Fibroblast of skin of right quadriceps (primary cell): ENCODE data around the gene TMBIM6.
"Not testable (repeated sequence)": the region's sequence is repeated elsewhere in the genome, so short reads cannot be mapped to it uniquely, and the experiment has no call there.

ENCODE experiments used
- DNase-seq: peaks from one replicate; pipeline ENCODE4 v3.0.0-alpha.2; 2013

TMBIM6 gene, protein sequence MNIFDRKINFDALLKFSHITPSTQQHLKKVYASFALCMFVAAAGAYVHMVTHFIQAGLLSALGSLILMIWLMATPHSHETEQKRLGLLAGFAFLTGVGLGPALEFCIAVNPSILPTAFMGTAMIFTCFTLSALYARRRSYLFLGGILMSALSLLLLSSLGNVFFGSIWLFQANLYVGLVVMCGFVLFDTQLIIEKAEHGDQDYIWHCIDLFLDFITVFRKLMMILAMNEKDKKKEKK

DNA sequence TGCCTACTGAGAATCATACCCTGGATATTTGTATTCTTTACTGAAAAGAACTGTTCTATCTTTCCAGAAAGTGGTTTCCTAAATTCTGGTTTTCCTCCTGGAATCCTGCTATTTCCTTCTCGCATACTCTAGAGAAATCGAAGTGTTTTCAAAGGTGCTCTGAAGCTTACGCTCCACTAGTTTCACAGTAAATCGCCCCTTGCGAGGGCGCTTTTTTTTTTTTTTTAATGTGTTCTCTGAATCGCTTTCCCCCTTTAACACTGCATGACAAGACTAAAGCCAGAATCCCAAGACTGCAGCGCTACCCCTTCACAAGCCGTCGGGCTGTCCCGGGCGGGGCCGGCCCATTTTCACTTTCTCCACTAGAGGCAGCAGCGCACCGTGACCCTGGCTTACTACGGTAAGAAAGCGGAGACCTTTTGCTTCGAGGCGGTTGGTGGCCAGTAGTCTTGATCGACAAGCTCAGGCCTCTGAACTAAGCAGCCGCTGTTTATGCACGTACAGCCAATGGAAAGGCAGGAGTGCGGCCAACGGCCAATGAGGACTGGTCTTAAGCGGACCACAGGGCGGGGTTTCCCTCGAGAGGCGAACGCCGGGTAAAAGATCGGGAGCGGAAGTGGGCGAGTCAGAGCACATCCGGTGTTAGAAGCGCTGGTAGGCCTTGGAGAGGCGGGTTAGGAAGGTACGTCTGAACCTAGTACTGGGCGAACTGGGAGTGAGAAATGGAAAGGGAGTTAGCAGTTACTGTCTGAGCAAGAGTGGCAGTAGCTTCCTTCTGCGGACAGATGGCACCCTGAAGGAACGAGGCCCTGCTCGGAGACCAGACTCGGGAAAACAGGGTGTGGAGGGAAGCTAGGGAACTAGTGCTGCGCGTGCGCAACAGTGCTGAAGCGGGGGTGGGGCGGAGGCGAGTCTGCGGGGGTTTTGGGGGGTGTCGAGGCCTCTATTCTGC lies at the start of gene TMBIM6:
Gene TMBIM6 (plus strand): TSS at position 628 of the 952 bp plus-strand sequence. CDS start 10,937 bp downstream, outside the sequence.
- peak; percentile 100 for DNase-seq

DNA sequence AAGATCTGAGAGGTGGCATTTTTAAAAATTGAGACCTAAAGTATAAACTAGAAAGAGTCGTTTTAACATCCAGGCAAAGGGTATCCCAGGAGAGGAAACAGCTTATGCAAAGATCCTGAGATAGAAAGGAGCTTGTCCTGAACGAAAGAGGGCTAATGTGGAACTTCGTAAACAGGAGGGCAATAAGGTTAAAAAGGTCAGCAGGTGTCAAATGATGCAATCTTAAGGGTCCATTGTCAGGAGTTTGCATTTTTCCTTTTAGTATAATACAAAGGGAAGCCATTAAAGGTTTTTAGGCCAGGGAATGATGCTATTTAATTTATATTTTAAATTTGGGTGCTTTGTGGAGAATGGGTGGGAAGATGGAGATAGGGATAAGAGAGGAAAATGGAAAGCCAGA lies 48.5 kb upstream of the TMBIM6 start:
- no peak for DNase-seq

DNA sequence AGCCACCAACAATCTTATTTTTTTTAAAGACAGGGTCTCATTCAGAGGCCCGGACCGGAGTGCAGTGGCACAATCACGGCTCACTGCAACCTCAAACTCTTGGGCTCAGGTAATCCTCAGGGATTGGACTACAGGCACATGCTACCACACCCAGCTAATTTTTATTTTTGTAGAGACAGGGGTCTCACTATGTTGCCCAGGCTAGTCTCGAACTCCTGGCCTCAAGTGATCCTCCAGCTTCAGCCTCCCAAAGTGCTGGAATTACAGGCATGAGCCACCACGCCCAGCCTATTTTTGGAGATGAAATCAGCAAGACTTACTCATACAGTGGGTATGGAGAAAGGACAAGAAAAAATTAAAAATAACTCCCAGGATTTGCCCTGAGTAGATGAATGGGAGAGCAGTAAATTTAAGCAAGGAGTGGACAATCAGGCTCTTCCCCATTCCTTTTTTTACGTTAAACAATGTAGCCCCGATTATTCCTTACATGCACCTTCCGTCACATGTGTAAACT lies 47.4 kb upstream of the TMBIM6 start:
- DNase-seq: peak; percentile 40

DNA sequence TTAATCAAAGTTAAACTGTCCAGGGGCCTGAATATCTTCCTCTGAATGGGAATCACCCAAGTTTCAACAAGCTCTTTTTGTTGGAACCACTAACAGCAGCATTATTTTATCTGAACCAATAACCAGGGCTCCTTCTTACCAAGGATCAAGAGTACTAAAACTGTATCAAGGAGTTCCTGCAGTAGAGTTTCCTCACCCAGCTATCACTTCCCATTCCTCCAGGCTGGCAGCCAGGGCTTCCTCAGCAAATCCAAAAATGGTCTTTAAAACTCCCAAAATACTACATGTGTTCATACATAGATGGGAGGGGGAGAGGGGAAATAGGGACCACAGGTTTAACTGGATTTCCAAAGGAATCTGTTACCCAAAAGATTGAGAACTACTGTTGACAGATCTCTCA lies 44.6 kb upstream of the TMBIM6 start:
- no peak for DNase-seq

DNA sequence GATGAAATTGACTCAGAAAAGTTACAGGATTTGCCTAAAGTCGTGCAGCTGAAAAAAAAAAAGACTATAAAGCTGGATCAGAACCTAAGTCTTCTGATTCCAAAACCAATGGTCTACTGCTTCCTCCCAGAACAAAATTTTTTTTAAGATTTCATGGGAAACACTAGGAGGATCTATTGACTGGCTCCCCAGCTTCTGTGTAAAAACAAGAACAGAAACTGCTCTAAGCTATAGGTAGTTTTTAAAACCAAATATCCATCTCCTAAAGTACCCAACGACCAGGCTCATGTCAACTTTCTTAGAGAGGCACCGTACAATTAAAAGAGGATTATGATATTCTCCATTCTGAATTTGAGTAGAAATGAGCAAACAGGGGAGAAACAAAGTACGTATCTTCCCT lies 43.5 kb upstream of the TMBIM6 start:
- no peak for DNase-seq

DNA sequence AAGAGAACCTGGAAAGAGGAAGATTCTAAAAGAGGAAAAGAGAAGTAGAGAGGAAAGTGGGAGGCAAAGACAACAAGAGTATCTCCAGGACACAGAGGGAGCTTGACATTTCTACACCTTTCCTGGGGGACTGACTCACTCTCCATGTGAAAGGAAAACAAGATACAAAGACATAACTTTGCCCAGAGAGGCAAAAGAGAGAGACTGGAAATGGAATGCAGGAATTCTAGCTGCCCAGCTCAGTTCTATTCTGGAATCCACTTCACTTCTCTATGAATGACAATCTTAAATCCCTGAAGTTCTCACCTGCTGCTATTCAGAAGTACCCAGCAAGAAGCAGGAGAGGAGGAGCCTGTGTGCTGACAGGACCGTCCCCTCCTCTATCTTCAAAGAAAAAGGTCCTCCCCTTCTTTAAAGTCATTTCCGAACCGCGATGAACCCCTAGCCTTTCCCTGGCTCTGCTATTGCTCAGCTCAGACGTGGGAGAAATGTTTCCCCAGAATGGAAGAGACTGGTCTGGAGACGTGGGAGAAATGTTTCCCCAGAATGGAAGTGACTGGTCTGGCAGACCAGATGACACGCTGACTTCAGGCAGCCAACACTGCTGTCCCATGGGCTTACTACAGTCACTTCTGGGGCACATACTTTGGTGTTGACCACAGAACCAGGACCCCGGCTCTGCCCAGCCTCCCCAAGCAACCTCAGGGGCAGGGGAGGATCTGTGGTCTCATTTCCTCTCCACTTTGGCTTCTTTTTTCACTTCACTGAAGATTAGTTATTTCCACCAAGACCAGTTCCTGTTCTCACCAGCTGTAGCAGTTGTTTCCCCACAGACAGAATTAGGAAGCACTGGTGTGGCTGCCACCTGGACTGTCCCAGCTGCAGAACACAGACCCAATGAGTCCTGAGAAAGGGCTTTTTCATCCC lies 42.5 kb upstream of the TMBIM6 start:
- peak; percentile 55 for DNase-seq

DNA sequence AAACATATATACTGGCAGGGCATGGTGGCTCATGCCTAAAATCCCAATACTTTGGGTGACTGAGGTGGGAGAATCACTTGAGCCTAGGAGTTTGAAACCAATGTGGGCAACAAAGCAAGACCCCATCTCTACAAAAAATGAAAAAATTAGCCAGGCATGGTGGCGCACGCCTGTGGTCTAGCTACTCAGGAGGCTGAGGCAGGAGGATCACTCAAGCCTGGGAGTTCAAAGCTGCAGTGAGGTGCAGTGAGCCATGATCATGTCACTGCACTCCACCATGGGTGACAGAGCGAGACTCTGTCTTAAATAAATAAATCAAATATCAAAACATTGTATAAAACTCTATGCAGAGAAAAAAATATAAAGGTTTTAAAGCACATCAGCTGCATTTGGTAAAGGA lies 39.3 kb upstream of the TMBIM6 start:
- no peak for DNase-seq

DNA sequence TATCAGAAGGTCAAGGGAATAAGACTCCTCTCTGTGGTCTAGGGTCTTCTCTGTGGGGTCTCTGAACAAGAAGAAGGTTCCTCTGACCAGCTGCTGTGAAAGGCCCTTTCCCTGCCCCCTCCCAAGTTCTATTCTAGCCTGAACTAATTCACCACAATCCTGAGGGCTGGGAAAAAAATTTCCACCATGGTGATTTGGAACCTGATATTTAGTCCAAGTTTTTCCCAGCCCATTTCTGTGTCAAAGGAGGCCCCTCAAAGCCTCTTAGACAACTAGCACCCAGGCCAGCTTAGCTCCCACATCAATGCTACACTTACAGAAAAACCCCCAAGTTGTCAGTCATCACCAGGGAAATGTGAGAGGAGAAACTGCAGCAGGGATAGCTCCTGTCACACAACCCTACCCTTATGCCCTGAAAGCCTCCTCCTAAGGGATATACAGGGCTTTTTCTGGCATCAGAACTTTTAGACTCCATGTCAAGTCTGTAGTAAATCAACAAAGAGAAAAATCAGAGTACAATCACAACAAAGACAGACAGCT lies 38.6 kb upstream of the TMBIM6 start:
- no peak for DNase-seq

DNA sequence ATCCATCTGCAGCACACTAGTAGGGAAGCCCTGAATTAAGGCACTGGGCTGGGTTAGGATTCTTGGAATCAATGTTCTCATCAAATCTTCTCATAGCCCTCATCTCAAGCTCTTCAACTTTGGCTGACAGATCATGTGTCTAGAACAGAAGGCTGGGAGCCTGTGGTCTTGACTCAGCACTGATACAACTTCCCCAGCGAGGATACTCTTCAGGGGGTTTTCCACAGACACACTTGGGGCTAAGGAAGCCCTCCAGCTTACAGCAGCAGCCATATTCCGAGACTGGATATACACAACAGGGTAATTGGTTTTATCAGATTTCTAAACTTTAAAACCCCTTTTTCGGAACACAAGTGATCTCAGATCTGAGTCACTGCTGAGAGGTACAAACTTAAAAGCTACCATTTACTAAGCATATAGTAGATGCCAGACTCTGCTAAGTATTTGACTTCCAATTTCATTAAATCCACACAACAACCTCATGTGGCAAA lies 37.7 kb upstream of the TMBIM6 start:
- DNase-seq: peak; percentile 84

DNA sequence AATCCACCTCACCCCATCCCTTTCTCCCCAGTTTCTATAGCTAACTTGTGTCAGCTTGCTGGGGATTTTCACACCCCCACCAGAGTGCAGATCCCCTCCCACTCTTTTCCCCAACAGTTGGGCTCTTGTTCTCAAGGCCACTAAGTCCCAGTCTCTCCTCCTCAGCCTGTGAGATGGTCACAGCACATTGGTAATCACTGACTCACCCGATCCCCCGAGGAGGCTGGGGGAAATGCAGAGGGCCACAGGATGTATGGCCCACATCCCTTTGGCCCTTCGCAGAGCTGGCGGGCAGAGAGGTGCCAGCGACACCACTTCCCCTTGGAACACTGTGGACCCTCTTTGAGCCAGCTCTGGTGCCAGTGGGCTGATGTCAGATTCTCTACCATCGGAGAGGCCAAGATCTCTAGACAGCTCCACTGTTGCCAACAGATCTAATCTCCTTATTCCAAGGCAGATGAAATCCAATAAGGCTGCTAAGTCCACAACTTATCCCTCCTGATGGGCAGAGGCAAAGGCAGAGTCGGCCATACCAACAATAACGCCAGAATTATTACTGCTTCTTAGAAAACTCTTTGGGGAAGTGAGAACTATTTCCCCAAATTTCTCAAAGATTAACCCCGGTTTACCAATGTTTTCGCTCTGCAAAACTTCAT lies 35.8 kb upstream of the TMBIM6 start:
- peak; percentile 76 for DNase-seq

DNA sequence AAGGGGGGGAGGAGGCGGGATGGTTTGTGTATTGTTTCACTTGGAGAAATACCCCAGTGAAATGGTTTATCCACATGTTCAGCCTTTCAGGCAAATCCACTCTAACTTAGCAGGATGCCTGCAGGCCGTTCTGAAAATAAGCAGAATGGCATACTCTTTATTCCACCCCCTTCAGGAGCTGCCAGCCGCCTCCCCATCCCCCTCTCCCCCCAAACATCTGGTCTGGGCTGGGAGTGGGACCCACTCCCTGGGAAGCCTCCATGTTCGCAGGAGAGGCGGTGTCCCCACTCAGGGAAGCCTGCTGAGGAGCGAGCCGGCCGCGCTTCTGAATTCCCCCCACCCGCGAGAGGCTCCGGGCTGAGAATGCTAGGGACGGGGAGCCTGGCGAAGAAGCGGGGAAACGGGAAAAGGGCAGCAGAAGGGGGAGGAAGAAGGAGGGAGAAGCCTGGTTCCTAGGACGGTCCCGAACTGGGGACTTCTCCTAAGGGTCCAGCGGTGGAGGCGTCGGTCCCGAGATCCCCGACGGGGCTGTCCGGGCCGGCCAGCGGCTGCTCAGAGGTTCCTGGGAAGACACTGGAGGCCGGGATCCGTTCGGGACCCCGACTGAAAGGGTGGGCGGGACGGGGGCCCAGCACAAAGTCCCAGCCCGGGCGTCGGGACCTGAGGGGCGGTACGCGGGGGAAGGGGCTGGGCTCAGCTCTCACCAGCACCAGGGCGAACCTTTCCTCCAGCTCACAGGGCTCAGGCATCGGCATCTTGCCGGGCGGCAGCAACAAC lies 34.8 kb upstream of the TMBIM6 start:
- peak; percentile 28 for DNase-seq

DNA sequence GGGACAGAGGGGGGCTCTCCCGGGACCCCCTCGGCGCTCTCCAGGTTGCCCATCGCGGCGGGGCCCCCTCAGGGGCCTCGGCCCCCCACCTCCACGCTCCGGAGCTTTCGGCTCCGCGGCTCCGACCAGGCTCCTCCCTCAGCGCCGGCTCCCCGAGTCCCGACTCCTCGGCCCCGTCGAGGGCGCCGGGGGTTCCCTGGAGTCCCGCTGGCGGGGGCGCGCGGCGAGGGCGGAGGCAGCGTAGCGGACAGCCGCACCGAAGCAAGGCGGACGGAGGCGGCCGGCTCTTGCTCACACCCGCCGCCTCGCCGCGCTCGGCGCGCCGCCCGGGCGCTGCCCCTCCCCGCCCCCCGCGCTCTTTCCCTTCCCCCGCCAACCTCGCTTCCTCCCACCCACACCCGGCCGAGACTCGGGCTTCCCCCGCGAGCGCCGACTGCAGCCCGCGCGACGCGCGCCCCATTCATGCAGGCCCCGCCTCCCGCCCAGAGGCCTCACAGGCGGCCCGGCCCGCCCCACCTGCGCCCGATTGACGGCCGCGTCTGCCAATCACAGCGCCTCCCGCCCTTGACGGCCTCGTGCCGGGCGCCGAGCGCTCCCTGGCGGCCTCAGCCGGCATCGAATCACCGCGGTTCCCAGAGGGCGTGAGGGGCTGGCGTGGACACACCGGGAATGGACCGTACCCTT lies 34.1 kb upstream of the TMBIM6 start, which contains the start of gene FMNL3:
Gene FMNL3 (minus strand): TSS at position 278 of the 684 bp plus-strand sequence. CDS start 225 bp downstream, at position 53.
- peak; percentile 97 for DNase-seq

DNA sequence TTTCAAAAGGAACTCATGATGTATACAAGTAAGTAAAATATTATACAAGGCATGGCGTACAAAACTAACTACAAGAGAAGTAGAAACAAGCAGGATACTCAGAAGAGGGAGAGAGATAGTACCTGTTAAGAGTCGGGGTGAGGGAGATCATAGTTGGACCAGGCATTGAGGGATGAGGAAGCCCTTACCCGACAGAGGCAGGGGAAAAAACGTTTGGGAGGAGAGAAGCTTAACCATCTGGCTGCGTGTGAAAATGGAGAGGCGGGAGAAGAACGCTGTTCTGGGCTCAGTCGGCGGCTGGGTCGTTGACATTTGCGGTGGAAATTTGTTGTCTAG lies 33.6 kb upstream of the TMBIM6 start:
- DNase-seq: no peak

DNA sequence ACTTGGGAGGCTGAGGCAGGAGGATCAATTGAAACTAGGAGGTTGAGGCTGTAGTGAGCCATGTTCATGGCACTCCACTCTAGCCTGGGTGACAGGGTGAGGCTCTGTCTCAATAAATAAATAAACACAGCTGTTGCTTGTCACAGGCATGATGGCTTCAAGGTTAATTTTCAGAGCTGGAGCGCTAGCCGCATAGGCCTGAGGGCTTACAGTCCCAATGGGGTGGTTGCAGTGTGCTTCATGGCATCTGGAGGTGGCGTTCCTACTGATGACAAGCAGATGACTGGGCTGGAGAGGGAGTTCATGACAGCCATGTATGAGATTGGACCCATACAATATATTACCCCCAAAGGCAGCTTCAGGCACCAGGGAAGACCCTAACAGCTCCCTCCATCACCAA lies 32.5 kb upstream of the TMBIM6 start:
- no peak for DNase-seq

DNA sequence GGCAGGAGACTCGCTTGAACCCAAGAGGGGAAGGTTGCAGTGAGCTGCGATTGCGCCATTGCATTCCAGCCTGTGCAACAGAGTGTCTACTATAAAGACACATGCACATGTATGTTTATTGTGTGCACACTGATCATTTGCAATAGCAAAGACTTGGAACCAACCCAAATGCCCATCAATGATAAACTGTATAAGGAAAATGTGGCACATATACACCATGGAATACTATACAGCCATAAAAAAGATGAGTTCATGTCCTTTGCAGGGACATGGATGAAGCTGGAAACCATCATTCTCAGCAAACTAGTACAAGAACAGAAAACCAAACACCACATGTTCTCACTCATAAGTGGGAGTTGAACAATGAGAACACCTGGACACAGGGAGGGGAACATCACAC lies 27.4 kb upstream of the TMBIM6 start:
- not testable (repeated sequence) for DNase-seq

DNA sequence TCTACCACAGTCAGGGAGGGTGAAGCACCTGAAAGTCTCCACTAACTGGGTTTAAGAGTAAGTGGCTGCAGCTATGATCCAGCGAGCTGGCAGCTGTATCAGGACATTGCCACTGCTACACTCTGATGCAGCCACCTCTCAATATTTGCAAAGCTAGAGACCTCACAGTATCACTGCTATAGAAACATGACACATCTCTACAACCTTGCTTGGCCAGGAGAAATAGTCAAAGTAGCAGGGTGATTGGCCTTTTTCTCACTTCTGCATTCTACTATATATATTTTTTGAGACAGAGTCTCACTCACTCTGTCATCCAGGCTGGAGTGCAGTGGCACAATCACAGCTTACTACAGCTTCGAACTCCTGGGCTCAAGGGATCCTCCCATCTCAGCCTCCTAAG lies 24.8 kb upstream of the TMBIM6 start:
- no peak for DNase-seq

DNA sequence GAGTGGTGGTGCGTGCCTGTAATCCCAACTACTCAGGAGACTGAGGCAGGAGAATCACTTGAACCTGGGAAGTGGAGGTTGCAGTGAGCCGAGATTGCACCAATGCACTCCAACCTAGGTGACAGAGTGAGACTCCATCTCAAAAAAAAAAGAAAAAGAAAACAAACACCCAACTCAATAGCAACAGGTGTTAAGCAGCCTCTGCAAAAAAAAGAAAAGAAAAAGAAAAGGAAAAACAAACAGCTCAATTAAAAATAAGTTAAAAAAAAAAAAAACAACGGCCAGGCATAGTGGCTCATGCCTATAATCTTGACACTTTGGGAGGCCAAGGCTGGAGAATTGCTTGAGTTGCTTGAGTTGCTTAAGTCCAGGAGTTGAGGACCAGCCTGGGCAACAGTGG lies 23.6 kb upstream of the TMBIM6 start:
- not testable (repeated sequence) for DNase-seq

DNA sequence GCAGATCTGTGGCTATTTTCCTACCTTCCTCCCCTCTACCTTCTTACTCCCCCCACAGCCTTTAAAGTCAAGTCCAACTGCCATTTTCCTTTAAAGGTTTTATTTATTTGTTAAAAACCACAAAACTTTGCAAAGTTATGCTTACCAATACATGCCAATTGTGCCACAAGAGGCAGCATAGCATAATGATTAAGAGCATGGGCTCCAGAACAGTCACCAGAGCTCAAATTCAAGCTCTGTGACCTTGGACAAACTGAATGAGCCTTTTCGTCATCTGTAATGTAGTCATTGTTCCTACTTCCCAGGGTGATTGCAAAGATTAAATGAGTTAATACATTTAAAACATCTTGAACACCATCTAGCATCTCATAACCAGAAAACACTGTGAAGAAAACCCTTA lies 21.1 kb upstream of the TMBIM6 start:
- DNase-seq: no peak

DNA sequence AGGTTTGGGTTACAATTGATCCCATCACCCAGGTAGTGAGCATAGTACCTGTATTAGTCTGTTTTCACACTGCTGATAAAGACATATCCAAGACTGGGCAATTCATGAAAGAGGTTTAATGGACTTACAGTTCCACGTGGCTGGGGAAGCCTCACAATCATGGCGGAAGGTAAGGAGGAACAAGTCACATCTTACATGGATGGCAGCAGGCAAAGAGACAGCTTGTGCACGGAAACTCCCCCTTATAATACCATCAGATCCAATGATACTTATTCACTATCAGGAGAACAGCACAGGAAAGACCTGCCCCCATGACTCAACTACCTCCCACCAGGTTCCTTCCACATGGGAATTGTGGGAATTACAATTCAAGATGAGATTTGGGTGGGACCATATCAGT lies 20.0 kb upstream of the TMBIM6 start:
- DNase-seq: not testable (repeated sequence)

DNA sequence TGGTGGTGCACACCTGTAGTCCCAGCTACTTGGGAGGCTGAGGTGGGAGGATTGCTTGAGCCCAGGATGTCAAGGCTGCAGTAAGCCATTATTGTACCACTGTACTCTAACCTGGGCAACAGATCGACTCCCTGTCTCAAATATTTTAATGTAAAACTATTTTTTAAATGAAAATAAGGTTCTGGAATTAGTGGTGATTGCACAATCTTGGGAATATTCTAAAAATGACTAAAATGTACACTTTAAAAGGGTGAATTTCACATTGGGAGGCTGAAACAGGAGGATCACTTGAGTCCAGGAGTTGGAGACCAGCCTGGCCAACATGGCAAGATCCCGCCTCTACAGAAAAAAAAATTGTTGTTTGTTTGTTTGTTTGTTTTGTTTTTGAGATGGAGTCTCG lies 12.9 kb upstream of the TMBIM6 start:
- no peak for DNase-seq
